Smooth muscle cell (in vitro differentiated cells): ENCODE measurements around the gene ERMN. TPM values are rescaled to one million over a fixed set of nuclear protein-coding genes. Genes with fewer than 3 reads are reported as not detected.

Experiments
- DNase-seq: peaks from one replicate; lab custom pipeline; 2025; ENCODE audit not compliant: unreplicated experiment; lab: John Stamatoyannopoulos, UW
- H2AFZ ChIP-seq: fragments of 200-600 bp; sonication (generic); 2 replicates; pipeline ENCODE4 v1.6.0; 2016; ENCODE audit warnings: antibody characterized with exemption, low read depth, mild to moderate bottlenecking
- H3F3A ChIP-seq: fragments of 200-600 bp; sonication (generic); 2 replicates; pipeline ENCODE4 v1.6.0; 2017; ENCODE audit warnings: antibody characterized with exemption, low read depth
- H3K27ac ChIP-seq: fragments of 200-600 bp; sonication (generic); 2 replicates; pipeline ENCODE4 v1.5.1; 2016; ENCODE audit warnings: low read depth, mild to moderate bottlenecking
- H3K27me3 ChIP-seq: fragments of 200-600 bp; sonication (generic); 2 replicates; pipeline ENCODE4 v1.6.1; 2016; ENCODE audit warnings: low read depth, mild to moderate bottlenecking
- H3K36me3 ChIP-seq: fragments of 200-600 bp; sonication (generic); 2 replicates; pipeline ENCODE4 v1.5.1; 2016; ENCODE audit warnings: low read depth
- H3K4me1 ChIP-seq: fragments of 200-600 bp; sonication (generic); 2 replicates; pipeline ENCODE4 v1.5.1; 2016; ENCODE audit warnings: low read depth
- H3K4me2 ChIP-seq: fragments of 200-600 bp; sonication (generic); 2 replicates; pipeline ENCODE4 v1.6.0; 2016; ENCODE audit warnings: mild to moderate bottlenecking
- H3K4me3 ChIP-seq: fragments of 200-600 bp; sonication (generic); 2 replicates; pipeline ENCODE4 v1.5.1; 2016; ENCODE audit warnings: mild to moderate bottlenecking
- H3K79me2 ChIP-seq: fragments of 200-600 bp; sonication (generic); 2 replicates; pipeline ENCODE4 v1.6.0; 2016; ENCODE audit warnings: low read depth, mild to moderate bottlenecking
- H3K9ac ChIP-seq: fragments of 200-600 bp; sonication (generic); 2 replicates; pipeline ENCODE4 v1.6.0; 2016; ENCODE audit warnings: low read depth
- H3K9me3 ChIP-seq: fragments of 200-600 bp; sonication (generic); replicated peaks from 2 replicates; pipeline ENCODE4 v1.5.1; 2016; ENCODE audit warnings: low read depth
- H4K20me1 ChIP-seq: fragments of 200-600 bp; sonication (generic); 2 replicates; pipeline ENCODE4 v1.6.0; 2016; ENCODE audit warnings: low read depth
- CTCF ChIP-seq: fragments of 200-600 bp; sonication (generic); IDR thresholded peaks from 2 replicates; pipeline ENCODE4 v1.5.1; 2017; ENCODE audit warnings: borderline replicate concordance, mild to moderate bottlenecking, antibody characterized with exemption; ENCODE audit not compliant: insufficient read depth, poor library complexity, severe bottlenecking
- WGBS: methylation state at CpG from one replicate; pipeline ENCODE4 v1.1.7; 2016; ENCODE audit warnings: low lambda C conversion rate; 5-methylcytosine and 5-hydroxymethylcytosine counted together
- polyA plus RNA-seq: library from polyadenylated mRNA; unstranded; fragments of >200 nt; fragmentation: Nextera tagmentation; extraction: Ambion mirVana; gene quantifications from 2 replicates; pipeline ENCODE4 v1.2.1, GENCODE V29; 2016
- total RNA-seq: library from RNA; depleted of rRNA; stranded (reverse); fragments of >200 nt; gene quantifications from 2 replicates; pipeline ENCODE4 v1.2.3, GENCODE V29; 2014

ERMN gene
- total and polyA plus RNA-seq, 2 experiments from 2014 or later = not detected

DNA sequence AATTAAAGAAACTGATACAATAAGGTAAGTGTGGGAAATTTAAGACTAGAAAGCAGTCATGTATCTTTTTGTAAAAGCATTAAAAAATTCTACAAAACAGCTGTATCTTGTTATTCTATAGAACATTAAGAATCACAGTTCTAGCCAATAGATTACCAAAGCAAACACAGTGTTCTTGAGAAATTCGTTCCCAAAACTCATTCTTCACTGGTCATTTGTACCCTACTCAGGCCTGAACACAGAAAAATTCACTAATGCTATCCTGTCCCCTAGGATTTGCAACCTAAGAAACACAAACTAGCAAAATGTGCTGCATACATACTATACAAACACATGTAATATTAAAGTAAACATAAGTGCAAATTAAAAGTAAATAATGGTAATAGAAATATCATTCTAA lies 29.1 kb downstream of the ERMN start:
- WGBS = 84% methylated on average over 1 of the region's 1 CpG

GRCh38 chr2:157292853-157293252 lies 32.8 kb downstream of the ERMN start:
- no peak overlapping the region for H3K9ac ChIP-seq
- DNase-seq = no peak
- H3K4me3 ChIP-seq = no peak overlapping the region
- TF ChIP-seq CTCF = no peak
- H3K9me3 ChIP-seq = no peaks in the 10 kb centered on the region
- no peaks in the 10 kb centered on the region for H3F3A ChIP-seq
- no peaks in the 10 kb centered on the region for H3K27me3 ChIP-seq
- no peaks in the 10 kb centered on the region for H3K36me3 ChIP-seq
- no peaks in the 10 kb centered on the region for H3K79me2 ChIP-seq
- H4K20me1 ChIP-seq = no peaks in the 10 kb centered on the region
- no peaks in the 10 kb centered on the region for H3K4me1 ChIP-seq
- H2AFZ ChIP-seq = no peak overlapping the region
- WGBS = 97% methylated on average over 5 of the region's 5 CpGs
- H3K4me2 ChIP-seq = no peak overlapping the region
- H3K27ac ChIP-seq = no peak overlapping the region

More for the DNA sequence above, 29.1 kb downstream of the ERMN start:
- Histone ChIP-seq H3K36me3 (no peaks in the 10 kb centered on the region), H2AFZ (no peak overlapping the region), H4K20me1 (no peaks in the 10 kb centered on the region), H3K4me3 (no peak overlapping the region), H3K9ac (no peak overlapping the region), H3K27me3 (no peaks in the 10 kb centered on the region), H3K4me1 (no peaks in the 10 kb centered on the region), H3K27ac (no peak overlapping the region), H3K9me3 (no peaks in the 10 kb centered on the region), H3F3A (no peaks in the 10 kb centered on the region), H3K79me2 (no peaks in the 10 kb centered on the region), H3K4me2 (no peak overlapping the region)
- no peak for TF ChIP-seq CTCF
- DNase-seq = no peak

DNA sequence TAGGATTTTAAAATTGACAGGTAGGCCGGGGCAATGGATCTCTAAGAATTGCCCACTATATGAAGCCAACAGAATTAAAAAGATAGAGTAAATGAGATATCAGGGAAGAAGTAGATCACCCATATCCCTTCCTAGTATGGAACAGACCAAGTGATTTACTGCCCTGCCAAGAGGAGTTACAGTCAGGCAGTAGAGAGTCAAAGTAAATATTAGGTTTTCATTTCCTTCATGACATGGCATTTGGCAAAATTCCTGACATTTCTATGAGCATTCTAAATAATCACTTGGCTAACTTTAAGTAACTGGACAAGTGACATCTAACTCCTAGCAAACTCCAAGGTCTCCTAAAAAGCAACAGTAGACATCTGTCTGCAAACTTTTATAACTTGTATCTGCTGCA lies 34.6 kb downstream of the ERMN start:
- H3K9me3 ChIP-seq = no peaks in the 10 kb centered on the region
- H4K20me1 ChIP-seq = no peaks in the 10 kb centered on the region
- H3K79me2 ChIP-seq = no peaks in the 10 kb centered on the region
- H3K4me2 ChIP-seq = no peak overlapping the region
- H3K9ac ChIP-seq = no peak overlapping the region
- no peaks in the 10 kb centered on the region for H3K4me1 ChIP-seq
- 93% methylated on average over 1 of the region's 1 CpG for WGBS
- no peaks in the 10 kb centered on the region for H3K27me3 ChIP-seq
- no peak overlapping the region for H2AFZ ChIP-seq
- no peak for DNase-seq
- H3K27ac ChIP-seq = no peak overlapping the region
- no peaks in the 10 kb centered on the region for H3K36me3 ChIP-seq
- no peak overlapping the region for H3K4me3 ChIP-seq
- H3F3A ChIP-seq = no peaks in the 10 kb centered on the region
- no peak for TF ChIP-seq CTCF

- no peaks in the 10 kb centered on the region for H3K27me3 ChIP-seq
- no peaks in the 10 kb centered on the region for H4K20me1 ChIP-seq
- no peak overlapping the region for H3K27ac ChIP-seq
- no peak overlapping the region for H3K4me3 ChIP-seq
- no peaks in the 10 kb centered on the region for H3K79me2 ChIP-seq
- H3K9me3 ChIP-seq = no peaks in the 10 kb centered on the region
- H2AFZ ChIP-seq = no peak overlapping the region
- H3F3A ChIP-seq = no peaks in the 10 kb centered on the region
- no peaks in the 10 kb centered on the region for H3K4me1 ChIP-seq
- H3K4me2 ChIP-seq = no peak overlapping the region
- no peaks in the 10 kb centered on the region for H3K36me3 ChIP-seq
- no peak for TF ChIP-seq CTCF
- WGBS = 88% methylated on average over 2 of the region's 2 CpGs
- no peak overlapping the region for H3K9ac ChIP-seq
- no peak for DNase-seq
Measured at GRCh38 chr2:157290525-157290924, 35.1 kb downstream of the ERMN start.
